HG03565 (cell line): ENCODE data around the gene BAAT.
"Not testable (repeated sequence)": the region's sequence is repeated elsewhere in the genome, so short reads cannot be mapped to it uniquely, and the experiment has no call there.

Experiments used
- ATAC-seq: cut with Tn5 transposase; IDR thresholded peaks from one replicate; pipeline ENCODE4 v1.9.1; 2021; ENCODE audit warnings: mild to moderate bottlenecking, moderate library complexity; ENCODE audit not compliant: unreplicated experiment

BAAT gene

GRCh38 chr9:101384873-101385536 lies at the start of gene BAAT:
Gene BAAT (minus strand): TSS chr9:101385006. CDS start chr9:101371404, 13,602 bp downstream.
- ATAC-seq, result not testable (repeated sequence)

GRCh38 chr9:101433229-101433628 lies 48.4 kb upstream of the BAAT start:
- no peak for ATAC-seq

GRCh38 chr9:101432740-101433139 lies 47.9 kb upstream of the BAAT start:
- ATAC-seq, result no peak

GRCh38 chr9:101432171-101432570 lies 47.4 kb upstream of the BAAT start:
- ATAC-seq, result no peak

- ATAC-seq, result no peak
These were observed 44.9 kb upstream of the BAAT start for GRCh38 chr9:101429736-101430135.

- no peak for ATAC-seq
These were observed 44.1 kb upstream of the BAAT start for GRCh38 chr9:101428909-101429308.

- ATAC-seq, result peak; percentile 50
These were observed 43.3 kb upstream of the BAAT start for GRCh38 chr9:101427957-101428655.

GRCh38 chr9:101427358-101427757 lies 42.6 kb upstream of the BAAT start:
- ATAC-seq, result no peak

- ATAC-seq, result no peak
These were observed 36.9 kb upstream of the BAAT start for GRCh38 chr9:101421653-101422065.

GRCh38 chr9:101419863-101420262 lies 35.1 kb upstream of the BAAT start:
- no peak for ATAC-seq

- ATAC-seq, result no peak
These were observed 34.0 kb upstream of the BAAT start for GRCh38 chr9:101418518-101419430.

GRCh38 chr9:101417977-101418376 lies 33.2 kb upstream of the BAAT start:
- no peak for ATAC-seq

- no peak for ATAC-seq
These were observed 32.6 kb upstream of the BAAT start for GRCh38 chr9:101417389-101417788.

- ATAC-seq, result no peak
These were observed 30.8 kb upstream of the BAAT start for GRCh38 chr9:101415578-101415977.

GRCh38 chr9:101414839-101415238 lies 30.0 kb upstream of the BAAT start:
- ATAC-seq, result no peak

- ATAC-seq, result no peak
These were observed 24.3 kb upstream of the BAAT start for GRCh38 chr9:101409079-101409477.

- ATAC-seq, result no peak
These were observed 23.7 kb upstream of the BAAT start for GRCh38 chr9:101408374-101409078.

- no peak for ATAC-seq
These were observed 18.9 kb upstream of the BAAT start for GRCh38 chr9:101403516-101404285.

GRCh38 chr9:101400120-101400519 lies 15.3 kb upstream of the BAAT start:
- ATAC-seq, result no peak

- no peak for ATAC-seq
These were observed 14.8 kb upstream of the BAAT start for GRCh38 chr9:101399643-101399970.
